Loucy (cell line): ENCODE data around the gene AGMAT.

ENCODE experiments used
- EZH2phosphoT487 ChIP-seq: fragments of 200-600 bp; IDR thresholded peaks from 2 replicates; pipeline ENCODE4 v1.6.1; 2018; ENCODE audit warnings: antibody characterized with exemption, mild to moderate bottlenecking, moderate library complexity, borderline replicate concordance
- TF ChIP-seq, protein P1 (sequence below): fragments of 200-600 bp; sonication (generic); conservative IDR thresholded peaks from 2 replicates; pipeline ENCODE4 v1.5.1; 2014; ENCODE audit warnings: mild to moderate bottlenecking, antibody characterized with exemption, low read length

DNA sequence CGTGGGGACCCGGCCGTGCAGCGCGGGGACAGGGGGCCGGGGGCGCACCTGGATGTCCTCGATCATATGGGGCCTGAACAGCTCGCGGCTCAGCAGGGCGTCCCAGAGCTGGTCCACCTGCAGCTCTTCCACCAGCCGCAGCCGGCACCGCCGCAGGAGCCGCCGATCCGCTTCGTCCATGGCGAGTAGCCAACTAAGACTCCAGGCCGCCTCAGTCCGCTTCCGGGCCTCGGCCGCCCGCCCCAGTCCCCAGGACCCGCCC, 60.9 kb downstream of the AGMAT start, which contains the start of gene CASP9:
- TF ChIP-seq, protein P1, sequence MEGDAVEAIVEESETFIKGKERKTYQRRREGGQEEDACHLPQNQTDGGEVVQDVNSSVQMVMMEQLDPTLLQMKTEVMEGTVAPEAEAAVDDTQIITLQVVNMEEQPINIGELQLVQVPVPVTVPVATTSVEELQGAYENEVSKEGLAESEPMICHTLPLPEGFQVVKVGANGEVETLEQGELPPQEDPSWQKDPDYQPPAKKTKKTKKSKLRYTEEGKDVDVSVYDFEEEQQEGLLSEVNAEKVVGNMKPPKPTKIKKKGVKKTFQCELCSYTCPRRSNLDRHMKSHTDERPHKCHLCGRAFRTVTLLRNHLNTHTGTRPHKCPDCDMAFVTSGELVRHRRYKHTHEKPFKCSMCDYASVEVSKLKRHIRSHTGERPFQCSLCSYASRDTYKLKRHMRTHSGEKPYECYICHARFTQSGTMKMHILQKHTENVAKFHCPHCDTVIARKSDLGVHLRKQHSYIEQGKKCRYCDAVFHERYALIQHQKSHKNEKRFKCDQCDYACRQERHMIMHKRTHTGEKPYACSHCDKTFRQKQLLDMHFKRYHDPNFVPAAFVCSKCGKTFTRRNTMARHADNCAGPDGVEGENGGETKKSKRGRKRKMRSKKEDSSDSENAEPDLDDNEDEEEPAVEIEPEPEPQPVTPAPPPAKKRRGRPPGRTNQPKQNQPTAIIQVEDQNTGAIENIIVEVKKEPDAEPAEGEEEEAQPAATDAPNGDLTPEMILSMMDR: no peak
- no peak for TF ChIP-seq EZH2phosphoT487
